SJSA1 (cell line): Measurements from ENCODE around the gene CDK19. TPM values are rescaled to one million over a fixed set of nuclear protein-coding genes. Genes with fewer than 3 reads are reported as not detected.

ENCODE experiments used
- DNase-seq, 2 experiments: peaks; one replicate each; pipeline ENCODE4 v3.0.0-alpha.2; 2015 to 2020; ENCODE audit warnings: low spot score in 2 of 2, low read depth in 1 of 2
- H3K27ac ChIP-seq: fragments of 250-450 bp; sonication (Bioruptor Pico); 2 replicates; pipeline ENCODE4 v1.5.1; 2020; ENCODE audit warnings: mild to moderate bottlenecking, moderate library complexity
- H3K27me3 ChIP-seq: fragments of 250-450 bp; sonication (Bioruptor Pico); replicated peaks from 2 replicates; pipeline ENCODE4 v1.5.1; 2020; ENCODE audit warnings: mild to moderate bottlenecking, moderate library complexity
- H3K36me3 ChIP-seq: fragments of 250-450 bp; sonication (Bioruptor Pico); 2 replicates; pipeline ENCODE4 v1.5.1; 2020; ENCODE audit warnings: mild to moderate bottlenecking
- H3K4me1 ChIP-seq: fragments of 250-450 bp; sonication (Bioruptor Pico); replicated peaks from 2 replicates; pipeline ENCODE4 v1.6.1; 2021; ENCODE audit warnings: mild to moderate bottlenecking
- H3K4me3 ChIP-seq: fragments of 250-450 bp; sonication (Bioruptor Pico); 2 replicates; pipeline ENCODE4 v1.5.1; 2020; ENCODE audit warnings: mild to moderate bottlenecking
- H3K9me3 ChIP-seq: fragments of 250-450 bp; sonication (Bioruptor Pico); replicated peaks from 2 replicates; pipeline ENCODE4 v1.5.1; 2020; ENCODE audit warnings: mild to moderate bottlenecking
- total RNA-seq: library from RNA; depleted of rRNA; stranded (reverse); fragments of >200 nt; shearing (Covaris generic); gene quantifications from 2 replicates; pipeline ENCODE4 v1.2.3, GENCODE V29; 2014

The CDK19 gene
- total RNA-seq, 1 experiment from 2014 or later: 13.7 TPM

GRCh38 chr6:110646419-110646698 lies 168.9 kb downstream of the CDK19 start:
- Histone ChIP-seq H3K9me3 (no peaks in the 10 kb centered on the region), H3K27ac (no peak overlapping the region), H3K36me3 (0 out of 2 replicates have a peak, but pooled peaks cover 3% of the 10 kb centered on the region), H3K4me1 (no peaks in the 10 kb centered on the region), H3K27me3 (no peaks in the 10 kb centered on the region), H3K4me3 (no peak overlapping the region)
- DNase-seq: no peak

- H3K27me3 ChIP-seq: no peaks in the 10 kb centered on the region
- H3K27ac ChIP-seq: no peak overlapping the region
- no peaks in the 10 kb centered on the region for H3K9me3 ChIP-seq
- DNase-seq: no peak
- no peak overlapping the region for H3K4me3 ChIP-seq
- H3K36me3 ChIP-seq: 0 out of 2 replicates have a peak, but pooled peaks cover 3% of the 10 kb centered on the region
- H3K4me1 ChIP-seq: no peaks in the 10 kb centered on the region
Measured at GRCh38 chr6:110645685-110646418, 169.4 kb downstream of the CDK19 start.

- Histone ChIP-seq H3K27ac (no peak overlapping the region), H3K4me1 (no peaks in the 10 kb centered on the region), H3K4me3 (no peak overlapping the region), H3K9me3 (no peaks in the 10 kb centered on the region), H3K27me3 (no peaks in the 10 kb centered on the region), H3K36me3 (no peaks in the 10 kb centered on the region)
- no peak for DNase-seq
Measured at GRCh38 chr6:110643175-110643574, 172.1 kb downstream of the CDK19 start.

GRCh38 chr6:110642711-110643110 lies 172.6 kb downstream of the CDK19 start:
- H3K27me3 ChIP-seq: no peaks in the 10 kb centered on the region
- H3K27ac ChIP-seq: no peak overlapping the region

GRCh38 chr6:110636781-110637180 lies 178.5 kb downstream of the CDK19 start:
- Histone ChIP-seq H3K27me3 (no peaks in the 10 kb centered on the region), H3K4me1 (no peaks in the 10 kb centered on the region), H3K36me3 (no peaks in the 10 kb centered on the region), H3K27ac (no peak overlapping the region), H3K9me3 (no peaks in the 10 kb centered on the region), H3K4me3 (no peak overlapping the region)
- DNase-seq: no peak

More at GRCh38 chr6:110642711-110643110, 172.6 kb downstream of the CDK19 start:
- H3K4me3 ChIP-seq: no peak overlapping the region
- DNase-seq: no peak
- no peaks in the 10 kb centered on the region for H3K36me3 ChIP-seq
- no peaks in the 10 kb centered on the region for H3K4me1 ChIP-seq
- H3K9me3 ChIP-seq: no peaks in the 10 kb centered on the region

DNA sequence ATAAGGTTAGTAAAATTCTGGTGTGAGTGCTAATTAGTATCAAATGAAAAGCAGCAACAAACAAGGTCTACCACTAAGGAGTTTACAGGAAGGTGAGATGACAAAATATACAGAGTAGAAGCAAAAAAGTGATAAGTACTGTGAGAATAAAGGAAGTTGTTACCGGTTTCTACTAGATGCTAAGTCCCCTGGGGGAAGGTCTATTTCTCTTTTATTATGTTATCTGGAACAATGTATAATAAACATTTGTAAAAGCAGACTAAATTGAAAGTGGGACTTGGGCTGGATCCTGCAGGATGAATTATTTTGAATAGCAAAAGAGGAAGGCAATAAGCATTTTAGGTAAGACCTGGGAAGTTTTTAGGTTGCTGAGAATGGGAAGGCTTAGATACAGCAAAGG lies 180.2 kb downstream of the CDK19 start:
- no peak overlapping the region for H3K27ac ChIP-seq
- H3K27me3 ChIP-seq: no peaks in the 10 kb centered on the region
- H3K36me3 ChIP-seq: no peaks in the 10 kb centered on the region
- H3K4me3 ChIP-seq: no peak overlapping the region
- no peaks in the 10 kb centered on the region for H3K9me3 ChIP-seq
- no peaks in the 10 kb centered on the region for H3K4me1 ChIP-seq
- no peak for DNase-seq

DNA sequence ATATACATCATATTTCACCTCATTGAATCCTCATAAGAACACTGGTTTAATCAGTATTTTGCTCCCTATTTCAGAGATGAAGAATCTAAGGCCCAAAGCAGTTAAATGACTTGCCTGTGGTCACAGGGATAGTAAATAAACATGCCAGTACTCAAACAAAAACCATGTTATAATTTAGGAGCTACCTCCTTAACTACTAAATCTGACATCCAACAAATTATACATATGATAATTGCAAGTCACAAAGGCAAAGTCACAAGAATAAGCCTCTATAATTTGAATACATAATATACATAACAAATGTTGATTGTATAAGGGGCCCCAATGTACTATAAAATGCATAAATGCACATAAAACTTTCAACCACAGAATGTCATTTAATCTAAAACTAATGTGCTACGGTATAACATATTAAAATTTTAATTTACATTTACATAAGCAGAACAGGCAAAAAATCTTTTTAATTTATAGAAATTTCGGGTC lies 181.5 kb downstream of the CDK19 start:
- H3K27ac ChIP-seq: no peak overlapping the region
- no peaks in the 10 kb centered on the region for H3K36me3 ChIP-seq
- no peaks in the 10 kb centered on the region for H3K9me3 ChIP-seq
- no peaks in the 10 kb centered on the region for H3K4me1 ChIP-seq
- no peak overlapping the region for H3K4me3 ChIP-seq
- no peaks in the 10 kb centered on the region for H3K27me3 ChIP-seq
- DNase-seq: no peak

GRCh38 chr6:110629153-110629552 lies 186.1 kb downstream of the CDK19 start:
- Histone ChIP-seq H3K27me3 (no peaks in the 10 kb centered on the region), H3K9me3 (no peaks in the 10 kb centered on the region), H3K27ac (no peak overlapping the region), H3K4me1 (peaks cover 9% of the 10 kb centered on the region), H3K36me3 (no peaks in the 10 kb centered on the region), H3K4me3 (no peak overlapping the region)
- no peak for DNase-seq

GRCh38 chr6:110628330-110628729 lies 186.9 kb downstream of the CDK19 start:
- no peak overlapping the region for H3K4me3 ChIP-seq
- H3K9me3 ChIP-seq: no peaks in the 10 kb centered on the region
- H3K36me3 ChIP-seq: no peaks in the 10 kb centered on the region; the same call in 1 of the 2 replicates
- peaks cover 9% of the 10 kb centered on the region for H3K4me1 ChIP-seq
- no peaks in the 10 kb centered on the region for H3K27me3 ChIP-seq
- H3K27ac ChIP-seq: no peak overlapping the region
- no peak for DNase-seq

GRCh38 chr6:110626442-110626841 lies 188.8 kb downstream of the CDK19 start:
- H3K4me3 ChIP-seq: no peak overlapping the region
- H3K27ac ChIP-seq: no peak overlapping the region
- H3K4me1 ChIP-seq: peaks cover 9% of the 10 kb centered on the region
- no peaks in the 10 kb centered on the region for H3K27me3 ChIP-seq
- no peaks in the 10 kb centered on the region for H3K9me3 ChIP-seq
- DNase-seq: no peak
- peaks cover 5% of the 10 kb centered on the region for H3K36me3 ChIP-seq

- no peaks in the 10 kb centered on the region for H3K9me3 ChIP-seq
- H3K36me3 ChIP-seq: peaks cover 5% of the 10 kb centered on the region
- DNase-seq: no peak
- peaks cover 9% of the 10 kb centered on the region for H3K4me1 ChIP-seq
- no peaks in the 10 kb centered on the region for H3K27me3 ChIP-seq
- H3K27ac ChIP-seq: no peak overlapping the region
- H3K4me3 ChIP-seq: no peak overlapping the region
Measured at GRCh38 chr6:110625883-110626282, 189.4 kb downstream of the CDK19 start.

DNA sequence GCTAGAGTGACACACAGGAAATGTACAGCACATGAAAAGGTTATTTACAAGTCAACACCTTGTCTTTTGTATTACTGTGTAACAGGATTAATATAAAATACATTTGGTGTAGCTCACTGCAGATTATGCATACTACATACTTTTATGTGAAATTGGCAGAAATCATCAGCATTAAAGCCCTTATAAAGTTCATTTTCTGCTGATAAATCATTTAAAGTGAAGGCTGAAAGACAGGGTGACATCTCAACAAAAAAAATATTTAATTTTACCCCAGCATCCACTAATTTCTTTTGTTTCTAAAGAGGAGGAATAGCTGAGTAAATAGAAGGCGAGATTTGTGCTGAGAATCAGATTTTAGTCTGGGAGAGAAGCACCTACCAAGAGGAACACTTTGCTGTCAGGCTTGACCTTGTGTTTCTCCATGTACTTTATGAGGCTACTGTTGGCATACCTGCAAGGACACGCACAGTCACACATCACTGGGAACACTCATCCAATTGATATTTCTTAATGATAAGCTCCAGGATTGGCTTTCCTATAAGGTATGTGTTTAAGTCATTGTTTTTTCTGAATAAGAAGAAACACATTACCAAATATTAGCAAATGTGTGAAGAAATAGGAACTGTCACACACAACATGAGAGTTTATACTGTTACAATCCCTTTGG lies 192.2 kb downstream of the CDK19 start:
- Histone ChIP-seq H3K27me3 (no peaks in the 10 kb centered on the region), H3K4me1 (peaks cover 4% of the 10 kb centered on the region), H3K9me3 (no peaks in the 10 kb centered on the region), H3K4me3 (no peak overlapping the region), H3K27ac (no peak overlapping the region), H3K36me3 (peaks cover 5% of the 10 kb centered on the region)
- DNase-seq: no peak

- no peak overlapping the region for H3K4me3 ChIP-seq
- H3K27ac ChIP-seq: no peak overlapping the region
- H3K4me1 ChIP-seq: no peaks in the 10 kb centered on the region; the same call in 1 of the 2 replicates
- peaks cover 8% of the 10 kb centered on the region for H3K36me3 ChIP-seq
- H3K27me3 ChIP-seq: no peaks in the 10 kb centered on the region
- DNase-seq: no peak
- H3K9me3 ChIP-seq: no peaks in the 10 kb centered on the region
Measured at GRCh38 chr6:110621061-110621460, 194.2 kb downstream of the CDK19 start.

DNA sequence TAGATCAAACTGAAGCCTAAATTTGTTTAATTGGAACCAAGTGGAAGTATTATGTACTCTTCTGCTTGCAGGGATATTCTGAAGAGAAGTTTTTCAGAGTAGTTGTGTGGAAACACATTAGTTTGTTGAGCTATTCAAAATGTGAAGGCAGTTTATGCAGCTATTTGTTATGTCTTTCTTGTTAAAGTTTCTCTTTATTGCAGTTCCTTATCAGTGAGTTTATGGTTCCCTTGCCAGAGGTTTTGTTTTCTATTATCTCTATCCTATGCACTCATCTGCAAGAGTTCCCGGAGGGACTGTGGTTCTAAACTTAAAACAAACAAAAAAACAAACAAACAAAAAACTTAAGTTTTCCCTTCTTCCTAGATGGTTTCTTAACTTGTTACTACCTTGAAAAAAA lies 195.2 kb downstream of the CDK19 start:
- H3K36me3 ChIP-seq: peaks cover 8% of the 10 kb centered on the region
- H3K27ac ChIP-seq: no peak overlapping the region
- no peaks in the 10 kb centered on the region; the same call in 1 of the 2 replicates for H3K4me1 ChIP-seq
- DNase-seq: no peak
- no peak overlapping the region for H3K4me3 ChIP-seq
- H3K27me3 ChIP-seq: no peaks in the 10 kb centered on the region
- no peaks in the 10 kb centered on the region for H3K9me3 ChIP-seq
